ENCODE measurements around the gene RNF149. TPM values are rescaled to one million over a fixed set of nuclear protein-coding genes. Genes with fewer than 3 reads are reported as not detected.
"Not testable (repeated sequence)": the region's sequence is repeated elsewhere in the genome, so short reads cannot be mapped to it uniquely, and the experiment has no call there.

Gene RNF149
- total RNA-seq, 1 donor from 2014 or later: 47.0 TPM

- Mint-ChIP-seq H3K36me3 (no peaks in the 10 kb centered on the region), H3K4me1 (ENCODE audit: unreplicated experiment) (peaks cover 12% of the 10 kb centered on the region), H3K4me3 (no peak overlapping the region), H3K9me3 (peaks cover 4% of the 10 kb centered on the region), H3K27me3 (no peaks in the 10 kb centered on the region), H3K27ac (no peak overlapping the region)
- no peak for DNase-seq (ENCODE audit: extremely low spot score, unreplicated experiment)
- TF ChIP-seq CTCF (conservative IDR thresholded peaks at IDR 0.05): no peak
Observed at GRCh38 chr2:101354420-101355311, 46.2 kb upstream of the RNF149 start.

GRCh38 chr2:101352631-101353030 is 44.1 kb upstream of the RNF149 start:
- H3K4me3 Mint-ChIP-seq; H3K9me3 Mint-ChIP-seq; DNase-seq (ENCODE audit: extremely low spot score, unreplicated experiment); H3K27me3 Mint-ChIP-seq; H3K36me3 Mint-ChIP-seq; H3K27ac Mint-ChIP-seq: not testable (repeated sequence)
- H3K4me1 Mint-ChIP-seq (ENCODE audit: unreplicated experiment): peaks cover 12% of the 10 kb centered on the region

- TF ChIP-seq CTCF (conservative IDR thresholded peaks at IDR 0.05): no peak
- H3K9me3 Mint-ChIP-seq: peaks cover under 1% of the 10 kb centered on the region
- H3K27me3 Mint-ChIP-seq: no peaks in the 10 kb centered on the region
- H3K4me3 Mint-ChIP-seq: no peak overlapping the region
- no peak overlapping the region for H3K27ac Mint-ChIP-seq
- H3K36me3 Mint-ChIP-seq: no peaks in the 10 kb centered on the region
- peaks cover 12% of the 10 kb centered on the region for H3K4me1 Mint-ChIP-seq (ENCODE audit: unreplicated experiment)
- DNase-seq (ENCODE audit: extremely low spot score, unreplicated experiment): no peak
Observed at GRCh38 chr2:101351207-101351606, 42.7 kb upstream of the RNF149 start.

- Mint-ChIP-seq H3K27ac (no peak overlapping the region), H3K4me1 (ENCODE audit: unreplicated experiment) (peaks cover 8% of the 10 kb centered on the region), H3K36me3 (no peaks in the 10 kb centered on the region), H3K4me3 (no peak overlapping the region), H3K9me3 (no peaks in the 10 kb centered on the region), H3K27me3 (no peaks in the 10 kb centered on the region)
- TF ChIP-seq CTCF (conservative IDR thresholded peaks at IDR 0.05): peak; percentile 56
- no peak for DNase-seq (ENCODE audit: extremely low spot score, unreplicated experiment)
Observed at GRCh38 chr2:101349893-101350662, 41.6 kb upstream of the RNF149 start.

GRCh38 chr2:101348883-101349282 is 40.4 kb upstream of the RNF149 start:
- Mint-ChIP-seq H3K4me1 (ENCODE audit: unreplicated experiment) (peaks cover 12% of the 10 kb centered on the region), H3K9me3 (no peaks in the 10 kb centered on the region), H3K27ac (no peak overlapping the region), H3K36me3 (no peaks in the 10 kb centered on the region), H3K4me3 (no peak overlapping the region), H3K27me3 (no peaks in the 10 kb centered on the region)
- DNase-seq (ENCODE audit: extremely low spot score, unreplicated experiment): no peak
- TF ChIP-seq CTCF (conservative IDR thresholded peaks at IDR 0.05): no peak

- no peak for DNase-seq (ENCODE audit: extremely low spot score, unreplicated experiment)
- Mint-ChIP-seq H3K27ac (no peak overlapping the region), H3K27me3 (no peaks in the 10 kb centered on the region), H3K36me3 (no peaks in the 10 kb centered on the region), H3K4me3 (no peak overlapping the region), H3K9me3 (no peaks in the 10 kb centered on the region), H3K4me1 (ENCODE audit: unreplicated experiment) (peaks cover 20% of the 10 kb centered on the region)
- no peak for TF ChIP-seq CTCF (conservative IDR thresholded peaks at IDR 0.05)
Observed at GRCh38 chr2:101346909-101347308, 38.4 kb upstream of the RNF149 start.
